Type B pancreatic cell (in vitro differentiated cells): ENCODE results near the gene CELSR1. TPM values are rescaled to one million over a fixed set of nuclear protein-coding genes. Genes with fewer than 3 reads are reported as not detected.

Source experiments
- DNase-seq: peaks from one replicate; pipeline ENCODE4 v3.0.0; 2021; ENCODE audit warnings: mixed read lengths; ENCODE audit not compliant: unreplicated experiment; ENCODE audit errors: extremely low spot score
- H3K27ac Mint-ChIP-seq: 2 replicates; pipeline ENCODE4 v1.8.0; 2021; ENCODE audit warnings: mild to moderate bottlenecking, mixed read lengths
- H3K27me3 Mint-ChIP-seq: 2 replicates; pipeline ENCODE4 v1.8.0; 2021; ENCODE audit warnings: mixed read lengths
- H3K36me3 Mint-ChIP-seq: 2 replicates; pipeline ENCODE4 v1.8.0; 2021; ENCODE audit warnings: mixed read lengths
- H3K4me1 Mint-ChIP-seq: one replicate; pipeline ENCODE4 v1.8.0; 2021; ENCODE audit warnings: mixed read lengths; ENCODE audit not compliant: unreplicated experiment
- H3K4me3 Mint-ChIP-seq: 2 replicates; pipeline ENCODE4 v1.8.0; 2021; ENCODE audit warnings: mild to moderate bottlenecking, mixed read lengths
- H3K9me3 Mint-ChIP-seq: 2 replicates; pipeline ENCODE4 v1.8.0; 2021; ENCODE audit warnings: mixed read lengths
- CTCF ChIP-seq: fragments of 200-600 bp; sonication (generic); conservative IDR thresholded peaks from 2 replicates; pipeline ENCODE4 v1.5.0; 2021; ENCODE audit warnings: antibody characterized with exemption, mild to moderate bottlenecking
- total RNA-seq: library from RNA; stranded (reverse); gene quantifications from 2 replicates; pipeline ENCODE4 v1.2.1, GENCODE V29; 2021; ENCODE audit warnings: low replicate concordance

The CELSR1 gene
- total RNA-seq, 1 donor from 2014 or later, result 27.8 TPM

GRCh38 chr22:46413725-46414379, 123.6 kb downstream of the CELSR1 start:
- no peaks in the 10 kb centered on the region for H3K36me3 Mint-ChIP-seq
- TF ChIP-seq CTCF, result no peak
- H3K27ac Mint-ChIP-seq, result no peak overlapping the region
- DNase-seq, result no peak
- no peaks in the 10 kb centered on the region for H3K9me3 Mint-ChIP-seq
- H3K4me3 Mint-ChIP-seq, result no peak overlapping the region
- H3K27me3 Mint-ChIP-seq, result peaks cover 10% of the 10 kb centered on the region
- H3K4me1 Mint-ChIP-seq, result peaks cover 11% of the 10 kb centered on the region

GRCh38 chr22:46411347-46411746, 126.1 kb downstream of the CELSR1 start:
- Mint-ChIP-seq H3K4me1 (peaks cover 6% of the 10 kb centered on the region), H3K36me3 (no peaks in the 10 kb centered on the region), H3K27me3 (peaks cover 10% of the 10 kb centered on the region), H3K4me3 (no peak overlapping the region), H3K27ac (no peak overlapping the region), H3K9me3 (no peaks in the 10 kb centered on the region)
- no peak for TF ChIP-seq CTCF
- DNase-seq, result no peak

GRCh38 chr22:46410291-46410808, 127.1 kb downstream of the CELSR1 start:
- Mint-ChIP-seq H3K4me3 (no peak overlapping the region), H3K36me3 (no peaks in the 10 kb centered on the region), H3K4me1 (no peaks in the 10 kb centered on the region), H3K27ac (no peak overlapping the region), H3K27me3 (peaks cover 10% of the 10 kb centered on the region), H3K9me3 (no peaks in the 10 kb centered on the region)
- no peak for TF ChIP-seq CTCF
- DNase-seq, result no peak

GRCh38 chr22:46409631-46410210, 127.7 kb downstream of the CELSR1 start:
- H3K27ac Mint-ChIP-seq, result no peak overlapping the region

More at GRCh38 chr22:46409631-46410210, 127.7 kb downstream of the CELSR1 start:
- H3K36me3 Mint-ChIP-seq, result no peaks in the 10 kb centered on the region
- no peak overlapping the region for H3K4me3 Mint-ChIP-seq
- no peak for TF ChIP-seq CTCF
- DNase-seq, result no peak
- H3K4me1 Mint-ChIP-seq, result no peaks in the 10 kb centered on the region
- no peaks in the 10 kb centered on the region for H3K9me3 Mint-ChIP-seq
- H3K27me3 Mint-ChIP-seq, result peaks cover 10% of the 10 kb centered on the region
